Natural killer cell treated with Interleukin-12 subunit alpha and Interleukin-12 subunit beta and Interleukin-15 and Interleukin-18, amount 100 ng/mL, for 72 hours (primary cell): ENCODE measurements around the gene NRCAM. TPM values are rescaled to one million over a fixed set of nuclear protein-coding genes. Genes with fewer than 3 reads are reported as not detected.

Experiments
- ATAC-seq, 2 donors: fragments of 150-1000 bp; cut with Tn5 transposase in 1 of 2; sonication (Bioruptor Pico), chemical (Tn5 transposase) in 1 of 2; 2 replicates each; pipeline ENCODE4 v1.10.0; 2021
- DNase-seq: peaks from one replicate; pipeline ENCODE4 v3.0.0; 2022; ENCODE audit warnings: low spot score
- H3K27ac Mint-ChIP-seq, 2 donors: 1 replicate in 1 of 2; 2 replicates in 1 of 2; pipeline ENCODE4 v1.8.0; 2022; ENCODE audit warnings: mixed read lengths in 2 of 2, mild to moderate bottlenecking in 1 of 2, moderate library complexity in 1 of 2
- H3K27me3 Mint-ChIP-seq, 2 donors: 1 replicate in 1 of 2; 2 replicates in 1 of 2; pipeline ENCODE4 v1.8.0; 2022; ENCODE audit warnings: mixed read lengths in 2 of 2
- H3K36me3 Mint-ChIP-seq: one replicate; pipeline ENCODE4 v1.8.0; 2022; ENCODE audit warnings: mixed read lengths
- H3K4me1 Mint-ChIP-seq, 2 donors: 1 replicate in 1 of 2; 2 replicates in 1 of 2; pipeline ENCODE4 v1.8.0; 2022; ENCODE audit warnings: low read depth in 2 of 2, mixed read lengths in 2 of 2, mild to moderate bottlenecking in 1 of 2
- H3K4me3 Mint-ChIP-seq: one replicate; pipeline ENCODE4 v1.8.0; 2022; ENCODE audit warnings: mixed read lengths
- H3K9me3 Mint-ChIP-seq: 2 replicates; pipeline ENCODE4 v1.8.0; 2022; ENCODE audit warnings: mixed read lengths
- total RNA-seq, 2 donors: library from RNA; stranded (reverse); gene quantifications; one replicate each; pipeline ENCODE4 v1.2.3, GENCODE V29; 2022

NRCAM gene
- total RNA-seq, 2 donors from 2014 or later = not detected

DNA sequence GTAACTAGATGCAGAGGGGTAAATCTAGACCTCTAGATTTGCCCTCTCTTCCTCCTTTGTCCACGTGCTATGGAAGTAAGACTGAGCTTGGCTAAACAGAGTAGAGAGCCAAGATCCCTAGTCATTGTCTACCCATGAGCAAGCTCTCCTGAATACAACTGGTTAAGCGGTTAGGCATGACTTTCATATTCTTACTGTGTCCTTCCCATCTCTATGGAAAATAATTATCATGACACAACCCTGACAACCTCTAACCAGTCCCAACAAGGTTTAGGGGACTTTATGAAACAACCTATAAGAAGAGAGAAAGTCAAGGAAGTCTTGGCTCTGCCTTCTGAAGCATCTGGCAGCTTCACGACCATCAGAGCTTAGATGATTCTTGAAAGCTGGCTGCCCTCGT, 318.2 kb downstream of the NRCAM start:
- no peak overlapping the region for H3K4me3 Mint-ChIP-seq
- no peak for ATAC-seq
- peaks cover 17 to 18% of the 10 kb centered on the region in 2 donors for H3K4me1 Mint-ChIP-seq
- H3K9me3 Mint-ChIP-seq = no peaks in the 10 kb centered on the region
- no peak for DNase-seq
- H3K27me3 Mint-ChIP-seq = peaks cover 2 to 6% of the 10 kb centered on the region in 2 donors
- no peaks in the 10 kb centered on the region for H3K36me3 Mint-ChIP-seq
- H3K27ac Mint-ChIP-seq = no peak overlapping the region

DNA sequence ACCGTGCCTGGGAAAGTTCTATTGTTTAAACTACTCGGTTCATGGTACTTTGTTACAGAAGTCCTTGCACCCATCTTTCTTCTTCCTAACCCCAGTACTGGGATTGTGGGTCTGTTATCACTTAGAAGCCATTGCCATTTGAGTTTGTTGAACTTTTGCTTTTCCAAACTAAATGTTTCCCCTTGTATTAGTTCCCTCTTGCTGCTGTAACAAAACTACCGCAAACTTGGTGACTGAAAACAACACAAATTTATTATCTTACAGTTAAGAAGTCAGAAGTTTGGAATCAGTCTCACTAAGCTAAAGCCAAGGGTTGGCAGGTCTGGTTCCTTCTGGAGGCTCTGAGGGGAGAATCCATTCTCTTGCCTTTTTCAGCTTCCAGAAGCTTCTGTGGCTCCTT, 319.2 kb downstream of the NRCAM start:
- Mint-ChIP-seq H3K27me3 (peaks cover 2 to 6% of the 10 kb centered on the region in 2 donors), H3K4me3 (no peak overlapping the region), H3K4me1 (peaks cover 17 to 18% of the 10 kb centered on the region in 2 donors), H3K27ac (peak overlapping the region in 1 of 2 donors; percentile 29), H3K36me3 (no peaks in the 10 kb centered on the region), H3K9me3 (no peaks in the 10 kb centered on the region)
- no peak for DNase-seq
- no peak for ATAC-seq

DNA sequence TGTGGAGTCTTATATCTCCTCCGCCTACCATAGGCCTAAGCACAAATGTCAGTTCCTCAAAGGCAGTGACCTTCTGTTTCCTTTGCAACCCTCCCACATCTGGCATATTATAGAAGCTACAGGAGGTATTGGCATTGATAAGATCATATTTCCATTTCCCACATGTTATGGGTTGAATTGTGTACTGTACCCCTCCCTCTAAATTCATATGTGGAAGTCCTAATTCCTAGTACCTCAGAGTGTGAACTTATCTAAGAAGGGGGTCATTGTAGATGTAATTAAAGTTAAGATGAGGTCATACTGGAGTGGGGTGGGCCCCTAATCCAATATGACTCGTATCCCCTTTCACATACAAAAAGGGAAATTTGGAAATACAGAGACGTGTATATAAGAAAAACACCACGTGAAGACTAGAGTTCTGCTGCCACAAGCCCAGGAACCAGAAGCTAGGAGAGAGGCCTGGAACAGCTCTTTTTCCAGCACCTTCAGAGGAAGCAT, 320.0 kb downstream of the NRCAM start:
- Mint-ChIP-seq H3K36me3 (no peaks in the 10 kb centered on the region), H3K4me1 (peaks cover 17 to 18% of the 10 kb centered on the region in 2 donors), H3K9me3 (no peaks in the 10 kb centered on the region), H3K27me3 (peaks cover 2 to 7% of the 10 kb centered on the region in 2 donors), H3K4me3 (peak overlapping the region; percentile 53), H3K27ac (peak overlapping the region; percentile 9 to 42)
- DNase-seq (no peak), ATAC-seq (no peak)

- peak; percentile 86 to 89 for ATAC-seq
- Mint-ChIP-seq H3K27ac (peak overlapping the region; percentile 9 to 42), H3K36me3 (no peaks in the 10 kb centered on the region), H3K9me3 (no peaks in the 10 kb centered on the region), H3K27me3 (peaks cover 2 to 12% of the 10 kb centered on the region in 2 donors), H3K4me1 (peaks cover 17 to 18% of the 10 kb centered on the region in 2 donors), H3K4me3 (peak overlapping the region; percentile 53)
- no peak for DNase-seq
Observed at GRCh38 chr7:108135446-108136190, 320.6 kb downstream of the NRCAM start.

GRCh38 chr7:108134486-108134885, 321.8 kb downstream of the NRCAM start:
- no peak for DNase-seq
- H3K36me3 Mint-ChIP-seq = no peaks in the 10 kb centered on the region
- no peak overlapping the region for H3K4me3 Mint-ChIP-seq
- H3K27ac Mint-ChIP-seq = no peak overlapping the region
- peaks cover 2 to 12% of the 10 kb centered on the region in 2 donors for H3K27me3 Mint-ChIP-seq
- no peak for ATAC-seq
- peaks cover 17 to 18% of the 10 kb centered on the region in 2 donors for H3K4me1 Mint-ChIP-seq
- no peaks in the 10 kb centered on the region for H3K9me3 Mint-ChIP-seq

- Mint-ChIP-seq H3K9me3 (no peaks in the 10 kb centered on the region), H3K4me3 (no peak overlapping the region), H3K4me1 (peaks cover 17 to 18% of the 10 kb centered on the region in 2 donors), H3K27ac (no peak overlapping the region), H3K36me3 (no peaks in the 10 kb centered on the region), H3K27me3 (peaks cover 2 to 8% of the 10 kb centered on the region in 2 donors)
- DNase-seq (no peak), ATAC-seq (no peak)
Observed at GRCh38 chr7:108132551-108133265, 323.5 kb downstream of the NRCAM start.

GRCh38 chr7:108130261-108130660, 326.0 kb downstream of the NRCAM start, which contains the start of gene LAMB4:
LAMB4 (minus strand) TSS chr7:108130361; CDS start chr7:108123164, 7,197 bp downstream.
- Mint-ChIP-seq H3K4me3 (no peak within 1 kb of the TSS), H3K27me3 (peaks cover 2 to 5% of the 10 kb centered on the region in 2 donors), H3K9me3 (no peaks in the 10 kb centered on the region), H3K27ac (no peak within 1 kb of the TSS), H3K36me3 (no peaks in the 10 kb centered on the region), H3K4me1 (peaks cover 5% of the 10 kb centered on the region in 2 donors)
- DNase-seq = no peak
- ATAC-seq = no peak

DNA sequence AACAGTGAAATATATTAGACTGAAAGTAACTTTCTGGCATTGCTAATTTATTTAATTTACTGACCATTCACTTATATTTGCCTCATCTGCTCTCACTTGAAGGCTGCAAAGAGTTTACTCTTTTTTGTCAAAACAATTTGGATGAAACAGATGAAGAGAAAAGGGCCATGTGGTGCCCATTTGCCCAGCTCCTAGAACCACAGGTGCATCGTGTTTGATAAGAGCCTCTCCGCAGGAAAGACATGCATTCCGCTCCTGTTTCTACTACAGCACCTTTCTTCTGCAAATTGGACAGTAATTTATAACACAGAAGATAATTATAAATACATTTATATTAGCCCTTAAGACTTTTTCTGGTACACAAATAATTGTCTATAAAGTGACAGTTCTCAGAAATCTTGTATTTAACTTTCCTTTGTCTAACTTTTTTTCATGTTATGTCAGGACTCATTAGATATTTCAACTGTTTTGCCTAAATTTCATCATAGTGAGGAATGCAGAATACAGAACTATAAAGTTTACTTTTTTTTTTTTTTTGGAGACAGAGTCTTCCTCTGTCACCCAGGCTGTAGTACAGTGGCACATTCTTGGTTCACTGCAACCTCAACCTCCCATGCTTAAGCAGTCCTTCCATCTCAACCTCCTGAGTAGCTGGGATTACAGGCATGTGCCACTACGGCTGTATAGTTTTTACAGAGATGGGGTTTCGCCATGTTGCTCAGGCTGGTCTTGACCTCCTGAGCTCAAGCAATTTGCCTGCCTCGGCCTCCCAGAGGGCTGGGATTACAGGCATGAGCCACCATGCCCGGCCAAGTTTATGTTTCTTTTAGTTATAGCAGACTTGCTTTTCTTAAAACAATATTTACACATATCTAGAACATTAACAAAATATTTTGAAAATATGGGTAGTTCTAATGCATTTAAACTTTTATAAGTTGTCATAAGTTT, 326.9 kb downstream of the NRCAM start:
- no peak overlapping the region for H3K27ac Mint-ChIP-seq
- H3K4me3 Mint-ChIP-seq = no peak overlapping the region
- no peaks in the 10 kb centered on the region for H3K4me1 Mint-ChIP-seq
- no peak for ATAC-seq
- no peaks in the 10 kb centered on the region for H3K36me3 Mint-ChIP-seq
- no peak for DNase-seq
- peaks cover 2 to 5% of the 10 kb centered on the region in 2 donors for H3K27me3 Mint-ChIP-seq
- H3K9me3 Mint-ChIP-seq = no peaks in the 10 kb centered on the region

DNA sequence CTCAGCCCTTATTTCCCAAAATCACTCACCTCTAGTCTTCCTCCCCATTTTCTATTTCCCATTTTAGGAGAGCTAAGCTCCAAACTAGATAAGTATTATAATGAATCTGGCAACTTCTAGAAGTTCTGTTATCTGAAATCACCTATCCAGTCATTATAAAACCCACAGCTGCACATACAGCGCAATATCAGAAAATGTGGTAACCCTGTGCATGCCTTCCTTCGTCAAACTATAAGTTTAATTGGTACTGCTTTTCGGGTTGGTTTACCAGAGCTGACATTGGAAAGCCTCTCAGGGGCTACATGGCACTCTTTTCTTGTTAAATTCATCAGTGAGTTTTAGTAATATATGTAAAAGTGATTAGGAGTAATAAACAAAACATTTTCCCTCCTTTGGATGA, 327.7 kb downstream of the NRCAM start:
- H3K36me3 Mint-ChIP-seq = no peaks in the 10 kb centered on the region
- no peak overlapping the region for H3K27ac Mint-ChIP-seq
- peaks cover 2 to 5% of the 10 kb centered on the region in 2 donors for H3K27me3 Mint-ChIP-seq
- H3K9me3 Mint-ChIP-seq = no peaks in the 10 kb centered on the region
- DNase-seq = no peak
- ATAC-seq = no peak
- H3K4me1 Mint-ChIP-seq = no peaks in the 10 kb centered on the region
- no peak overlapping the region for H3K4me3 Mint-ChIP-seq

DNA sequence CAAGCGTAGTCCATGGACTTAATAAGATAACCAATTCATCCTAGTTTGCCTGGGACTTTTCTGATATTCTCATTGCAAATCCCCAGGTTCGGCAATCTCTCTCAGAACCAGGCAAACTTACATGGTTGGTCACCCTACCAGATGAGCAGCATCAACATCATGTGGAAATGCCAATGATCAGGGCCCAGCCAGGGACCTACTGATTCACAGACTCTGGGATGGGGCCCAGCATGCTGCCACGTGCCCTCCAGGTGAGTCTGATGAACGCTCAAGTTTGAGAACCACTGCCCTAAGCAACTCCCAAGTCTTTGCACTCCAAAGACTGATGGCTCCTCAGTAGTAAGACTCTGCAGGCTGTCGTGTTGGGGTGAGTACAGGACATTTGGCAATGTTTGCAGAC, 328.8 kb downstream of the NRCAM start:
- Mint-ChIP-seq H3K27me3 (peaks cover under 1 to 5% of the 10 kb centered on the region in 2 donors), H3K4me3 (no peak overlapping the region), H3K36me3 (no peaks in the 10 kb centered on the region), H3K4me1 (no peaks in the 10 kb centered on the region), H3K9me3 (no peaks in the 10 kb centered on the region), H3K27ac (no peak overlapping the region)
- ATAC-seq (no peak), DNase-seq (no peak)

DNA sequence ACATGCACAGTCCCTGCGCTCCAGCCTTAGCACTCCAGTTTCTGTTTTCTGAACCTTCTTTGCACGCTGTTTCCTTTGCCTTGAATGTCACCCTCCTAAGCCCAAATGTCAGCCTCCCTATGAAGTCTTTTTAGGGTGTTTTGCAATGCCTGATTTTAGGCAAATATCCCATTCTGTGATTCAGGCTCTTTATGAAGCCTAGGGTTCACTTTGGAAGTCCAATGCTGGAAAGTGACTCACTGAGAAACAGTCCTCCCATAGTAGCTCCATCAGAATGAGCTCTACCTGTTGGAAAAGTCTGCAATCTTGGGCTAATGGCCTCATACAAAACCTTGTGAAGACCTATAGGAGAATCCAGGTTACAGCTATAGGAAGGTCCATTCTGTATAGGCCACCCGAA, 331.4 kb downstream of the NRCAM start:
- no peaks in the 10 kb centered on the region for H3K9me3 Mint-ChIP-seq
- no peak for ATAC-seq
- no peaks in the 10 kb centered on the region for H3K27me3 Mint-ChIP-seq
- H3K36me3 Mint-ChIP-seq = no peaks in the 10 kb centered on the region
- no peak overlapping the region for H3K27ac Mint-ChIP-seq
- no peak for DNase-seq
- H3K4me1 Mint-ChIP-seq = no peaks in the 10 kb centered on the region
- H3K4me3 Mint-ChIP-seq = no peak overlapping the region

DNA sequence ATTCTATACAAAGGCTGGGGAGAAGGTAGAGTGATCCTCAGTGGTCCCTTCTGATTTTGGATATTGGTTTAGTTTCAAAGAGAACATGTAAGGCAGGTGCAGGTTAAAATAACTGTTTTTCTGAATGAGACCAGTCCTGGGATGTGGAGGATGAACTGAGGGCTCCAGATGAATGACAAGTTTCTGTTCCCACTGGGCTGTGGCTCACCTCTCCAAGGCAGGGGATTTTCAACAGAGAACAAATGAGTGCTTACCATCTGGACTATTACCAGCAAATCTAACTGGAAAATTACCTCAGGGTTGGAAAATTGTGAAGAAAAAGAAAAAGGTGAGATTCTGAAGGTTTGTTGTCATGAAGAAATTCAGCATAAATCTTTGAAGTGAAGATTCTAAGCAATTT, 334.1 kb downstream of the NRCAM start:
- Mint-ChIP-seq H3K27ac (no peak overlapping the region), H3K27me3 (no peaks in the 10 kb centered on the region), H3K9me3 (no peaks in the 10 kb centered on the region), H3K36me3 (no peaks in the 10 kb centered on the region), H3K4me1 (no peaks in the 10 kb centered on the region), H3K4me3 (no peak overlapping the region)
- no peak for ATAC-seq
- no peak for DNase-seq

DNA sequence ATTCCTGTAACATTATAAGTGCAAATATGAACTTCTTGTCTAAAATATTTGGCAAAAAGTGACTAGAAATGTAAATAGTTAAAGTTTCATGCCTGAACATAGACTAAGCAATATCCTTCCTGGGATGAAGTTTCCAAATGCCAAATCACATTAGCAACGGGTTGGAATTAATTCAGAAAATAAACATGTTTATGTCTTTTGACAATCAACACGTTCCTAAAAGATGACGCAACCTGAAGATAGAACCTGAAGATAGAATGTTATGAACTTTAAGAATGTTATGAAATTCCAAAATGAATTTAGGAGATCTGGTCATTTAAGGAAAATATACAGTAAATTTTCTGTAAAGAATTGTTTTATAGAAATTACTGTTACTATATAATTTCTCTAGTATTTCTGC, 335.3 kb downstream of the NRCAM start:
- Mint-ChIP-seq H3K4me1 (no peaks in the 10 kb centered on the region), H3K27me3 (no peaks in the 10 kb centered on the region), H3K36me3 (no peaks in the 10 kb centered on the region), H3K4me3 (no peak overlapping the region), H3K27ac (no peak overlapping the region), H3K9me3 (no peaks in the 10 kb centered on the region)
- ATAC-seq = no peak
- DNase-seq = no peak
